Naive thymus-derived CD8-positive, alpha-beta T cell (primary cell): Measurements from ENCODE around the gene ZNF627. TPM values are rescaled to one million over a fixed set of nuclear protein-coding genes. Genes with fewer than 3 reads are reported as not detected.

ENCODE experiments used
- ATAC-seq, 2 donors: fragments of 150-1000 bp; cut with Tn5 transposase in 1 of 2; sonication (Bioruptor Pico), chemical (Tn5 transposase) in 1 of 2; 1 replicate in 1 of 2; 2 replicates in 1 of 2; pipeline ENCODE4 v1.10.0; 2021; ENCODE audit warnings: mild to moderate bottlenecking in 2 of 2, moderate library complexity in 2 of 2
- POLR2A ChIA-PET: fragments of 350-600 bp; sonication (Branson Sonifier 250); formaldehyde crosslinking; loops from one replicate; lab custom pipeline; 2021; ENCODE audit warnings: antibody characterized with exemption; lab: Charles Lee
- DNase-seq, 10 donors: peaks; one replicate each; pipeline versions ENCODE4 v3.0.0 to v3.0.0-alpha.2; 2020 to 2022
- H3K27ac Mint-ChIP-seq, 10 donors: one replicate each; pipeline ENCODE4 v1.8.0; 2020 to 2022; ENCODE audit warnings: mild to moderate bottlenecking in 10 of 10, mixed read lengths in 10 of 10, moderate library complexity in 4 of 10, inconsistent platforms in 1 of 10
- H3K27me3 Mint-ChIP-seq, 5 donors: one replicate each; pipeline ENCODE4 v1.8.0; 2021 to 2022; ENCODE audit warnings: mixed read lengths in 5 of 5
- H3K36me3 Mint-ChIP-seq, 3 donors: one replicate each; pipeline ENCODE4 v1.8.0; 2020 to 2022; ENCODE audit warnings: mixed read lengths in 3 of 3, mild to moderate bottlenecking in 2 of 3, inconsistent platforms in 1 of 3
- H3K4me1 Mint-ChIP-seq, 4 donors: one replicate each; pipeline ENCODE4 v1.8.0; 2021 to 2022; ENCODE audit warnings: mixed read lengths in 4 of 4
- H3K4me3 Mint-ChIP-seq, 10 donors: one replicate each; pipeline ENCODE4 v1.8.0; 2020 to 2022; ENCODE audit warnings: mild to moderate bottlenecking in 10 of 10, mixed read lengths in 10 of 10, moderate library complexity in 6 of 10, inconsistent platforms in 1 of 10
- H3K9me3 Mint-ChIP-seq, 9 donors: one replicate each; pipeline ENCODE4 v1.8.0; 2020 to 2022; ENCODE audit warnings: mixed read lengths in 9 of 9, mild to moderate bottlenecking in 3 of 9, inconsistent platforms in 1 of 9, moderate library complexity in 1 of 9
- polyA plus RNA-seq, 3 donors: library from polyadenylated mRNA; unstranded; fragments of 300-500 nt; fragmentation: Illumina TruSeq; gene quantifications; one replicate each; pipeline ENCODE4 v1.2.3, GENCODE V29; 2021
- total RNA-seq, 8 experiments: library from RNA in 2 of 8; stranded (reverse) in 2 of 8; gene quantifications; one replicate each; pipeline ENCODE4 v1.2.3 and lab custom pipeline; 2021 to 2026

Gene ZNF627
- total and polyA plus RNA-seq, 5 experiments from 2014 or later = 7.7 to 17.5 (median 11.9) TPM

DNA sequence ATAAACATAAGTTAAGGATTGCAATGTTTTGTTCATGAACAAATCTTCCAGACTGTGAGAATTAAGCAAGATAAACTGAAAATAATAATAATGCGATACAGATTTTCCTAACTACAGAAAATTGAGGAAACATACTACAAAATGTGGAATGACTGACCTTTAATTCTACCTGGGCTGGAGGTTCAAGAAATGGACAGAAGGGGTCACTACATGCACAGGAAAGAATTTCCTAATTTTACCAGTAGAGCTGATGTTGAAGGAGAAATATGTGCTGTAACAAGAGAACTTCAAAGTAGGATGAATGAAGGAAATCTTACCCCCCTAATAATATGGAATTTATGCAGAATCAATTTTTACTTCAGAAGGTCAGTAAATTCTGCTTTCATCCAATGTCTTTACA is 62.3 kb downstream of the ZNF627 start:
- ATAC-seq (no peak), DNase-seq (no peak)
- Mint-ChIP-seq H3K4me1 (peaks cover 0 to 2% (median 0%) of the 10 kb centered on the region in 4 donors), H3K4me3 (no peak overlapping the region), H3K27ac (no peak overlapping the region), H3K9me3 (peaks cover 0 to 13% (median 2%) of the 10 kb centered on the region in 9 donors), H3K36me3 (peaks cover 0 to 2% (median 0%) of the 10 kb centered on the region in 3 donors), H3K27me3 (peaks cover 0 to 9% (median 2%) of the 10 kb centered on the region in 5 donors)
- POLR2A ChIA-PET = no interaction called here

- Mint-ChIP-seq H3K4me3 (no peak overlapping the region), H3K27me3 (peaks cover 0 to 11% (median 2%) of the 10 kb centered on the region in 5 donors), H3K9me3 (no peaks in the 10 kb centered on the region), H3K27ac (no peak overlapping the region), H3K4me1 (peaks cover 0 to 2% (median 0%) of the 10 kb centered on the region in 4 donors), H3K36me3 (no peaks in the 10 kb centered on the region)
- DNase-seq (no peak), ATAC-seq (no peak)
- POLR2A ChIA-PET = no interaction called here
Measured at GRCh38 chr19:11662278-11662677, 65.0 kb downstream of the ZNF627 start.

- H3K27me3 Mint-ChIP-seq = peaks cover 0 to 11% (median 1%) of the 10 kb centered on the region in 5 donors
- no peaks in the 10 kb centered on the region for H3K4me1 Mint-ChIP-seq
Measured at GRCh38 chr19:11663181-11663591, 65.9 kb downstream of the ZNF627 start.

More at GRCh38 chr19:11663181-11663591, 65.9 kb downstream of the ZNF627 start:
- POLR2A ChIA-PET = interaction anchor here (0.6 kb wide), 1 partner anchor 324 kb away, joined by 3 read pairs; no protein-coding TSS in a partner anchor
- ATAC-seq (no peak), DNase-seq (no peak)
- no peaks in the 10 kb centered on the region for H3K36me3 Mint-ChIP-seq
- no peak overlapping the region for H3K27ac Mint-ChIP-seq
- H3K4me3 Mint-ChIP-seq = no peak overlapping the region
- H3K9me3 Mint-ChIP-seq = peaks cover 0 to under 1% (median 0%) of the 10 kb centered on the region in 9 donors

Other genes with a start within 250 kb of the ZNF627 start
- gene PLPPR2, start 242.1 kb upstream of the ZNF627 start, total RNA-seq = 1 to 10 TPM; 8.4 to 8.7 TPM
- gene PLPPR2, start 242.1 kb upstream of the ZNF627 start, polyA plus RNA-seq = under 1 TPM; 0.22 to 0.33 (median 0.30) TPM
- gene SWSAP1, start 222.8 kb upstream of the ZNF627 start, total RNA-seq = 1 to 10 TPM; 5.6 to 5.7 TPM
- 1 to 10 TPM; 4.3 to 5.8 (median 4.7) TPM for gene SWSAP1, start 222.8 kb upstream of the ZNF627 start, polyA plus RNA-seq
- gene EPOR, start 213.2 kb upstream of the ZNF627 start, total RNA-seq = 1 to 10 TPM; 5.1 to 6.2 TPM
- 1 to 10 TPM; 5.1 to 6.9 (median 5.9) TPM for gene EPOR, start 213.2 kb upstream of the ZNF627 start, polyA plus RNA-seq
- gene RGL3, start 178.2 kb upstream of the ZNF627 start, total RNA-seq = not detected
- not detected for gene RGL3, start 178.2 kb upstream of the ZNF627 start, polyA plus RNA-seq
- not detected for gene ODAD3, start 162.4 kb upstream of the ZNF627 start, total RNA-seq
- not detected for gene ODAD3, start 162.4 kb upstream of the ZNF627 start, polyA plus RNA-seq
- 100 to 1,000 TPM; 252 to 262 TPM for gene PRKCSH, start 161.8 kb upstream of the ZNF627 start, total RNA-seq
- 10 to 100 TPM; 23.5 to 58.7 (median 28.0) TPM for gene PRKCSH, start 161.8 kb upstream of the ZNF627 start, polyA plus RNA-seq
- not detected for gene ELAVL3, start 116.4 kb upstream of the ZNF627 start, total RNA-seq
- gene ELAVL3, start 116.4 kb upstream of the ZNF627 start, polyA plus RNA-seq = not detected
- gene ZNF653, start 91.6 kb upstream of the ZNF627 start, total RNA-seq = 10 to 100 TPM; 15.3 to 18.1 TPM
- 1 to 10 TPM; 1.4 to 2.9 (median 1.7) TPM for gene ZNF653, start 91.6 kb upstream of the ZNF627 start, polyA plus RNA-seq
- 10 to 100 TPM; 47.1 to 50.8 TPM for gene ECSIT, start 68.3 kb upstream of the ZNF627 start, total RNA-seq
- gene ECSIT, start 68.3 kb upstream of the ZNF627 start, polyA plus RNA-seq = 10 to 100 TPM; 34.3 to 40.1 (median 35.4) TPM
- gene CNN1, start 58.6 kb upstream of the ZNF627 start, total RNA-seq = not detected
- not detected for gene CNN1, start 58.6 kb upstream of the ZNF627 start, polyA plus RNA-seq
- 10 to 100 TPM; 41.0 to 42.8 TPM for gene ELOF1, start 38.3 kb upstream of the ZNF627 start, total RNA-seq
- 10 to 100 TPM; 71.4 to 91.0 (median 90.6) TPM for gene ELOF1, start 38.3 kb upstream of the ZNF627 start, polyA plus RNA-seq
- 10 to 100 TPM; 13.8 to 14.8 TPM for gene ACP5, start 19.8 kb upstream of the ZNF627 start, total RNA-seq
- 10 to 100 TPM in 2 of 3 donors, 1 to 10 TPM in 1; 8.4 to 14.2 (median 12.0) TPM for gene ACP5, start 19.8 kb upstream of the ZNF627 start, polyA plus RNA-seq
- gene ZNF823, start 141.5 kb downstream of the ZNF627 start, total RNA-seq = 1 to 10 TPM; 7.2 to 7.3 TPM
- 1 to 10 TPM; 2.0 to 3.2 (median 2.8) TPM for gene ZNF823, start 141.5 kb downstream of the ZNF627 start, polyA plus RNA-seq
- gene ZNF441, start 169.5 kb downstream of the ZNF627 start, total RNA-seq = 10 to 100 TPM; 32.7 to 33.7 TPM
- gene ZNF441, start 169.5 kb downstream of the ZNF627 start, polyA plus RNA-seq = 1 to 10 TPM; 3.6 to 7.0 (median 5.5) TPM
- gene ZNF491, start 201.0 kb downstream of the ZNF627 start, total RNA-seq = 1 to 10 TPM; 5.0 to 5.9 TPM
- gene ZNF491, start 201.0 kb downstream of the ZNF627 start, polyA plus RNA-seq = under 1 TPM; 0.11 to 0.69 (median 0.16) TPM
- 10 to 100 TPM; 21.8 to 24.0 TPM for gene ZNF440, start 216.8 kb downstream of the ZNF627 start, total RNA-seq
- 1 to 10 TPM; 1.5 to 3.9 (median 3.2) TPM for gene ZNF440, start 216.8 kb downstream of the ZNF627 start, polyA plus RNA-seq